K562 (cell line): ENCODE data around the gene PHF20. TPM values are rescaled to one million over a fixed set of nuclear protein-coding genes. Genes with fewer than 3 reads are reported as not detected.

ENCODE experiments used
- CBFB ChIP-seq: sonication (generic); formaldehyde crosslinking; IDR thresholded peaks from 2 replicates; pipeline ENCODE4 v1.4.0; 2020; ENCODE audit warnings: mild to moderate bottlenecking, missing genetic modification reagents
- CHD2 ChIP-seq: IDR thresholded peaks from 2 replicates; pipeline ENCODE4 v1.6.1; 2011; ENCODE audit warnings: low read depth, low read length
- EP400 ChIP-seq: fragments of 450-650 bp; IDR thresholded peaks from 2 replicates; pipeline ENCODE4 v1.6.1; 2017; ENCODE audit warnings: antibody characterized with exemption, mild to moderate bottlenecking, moderate library complexity
- FOXP1 ChIP-seq: sonication (generic); formaldehyde crosslinking; IDR thresholded peaks from 2 replicates; pipeline ENCODE4 v1.8.0; 2022; ENCODE audit warnings: mild to moderate bottlenecking, missing genetic modification reagents
- ILK ChIP-seq: fragments of 450-650 bp; IDR thresholded peaks from 2 replicates; pipeline ENCODE4 v1.6.1; 2016; ENCODE audit warnings: missing genetic modification characterization, low read depth, mild to moderate bottlenecking, missing compliant biosample characterization, moderate library complexity, borderline replicate concordance
- JUN ChIP-seq, 2 experiments: sonication (generic) in 1 of 2; formaldehyde crosslinking in 1 of 2; IDR thresholded peaks; 2 replicates each; pipeline versions ENCODE4 v1.6.1 to v1.8.0; 2012 to 2022; ENCODE audit warnings: borderline replicate concordance in 2 of 2, mild to moderate bottlenecking in 2 of 2, improper control_type of control experiment in 1 of 2, low read depth in 1 of 2, low read length in 1 of 2, missing genetic modification reagents in 1 of 2
- SNRNP70 ChIP-seq: fragments of 200-400 bp; formaldehyde crosslinking; optimal IDR thresholded peaks from 2 replicates; pipeline ENCODE3; 2017; ENCODE audit warnings: low read depth, low read length
- SREBF1 ChIP-seq: fragments of 150-350 bp; IDR thresholded peaks from 2 replicates; pipeline ENCODE4 v1.6.1; 2014; ENCODE audit warnings: antibody characterized with exemption, low read depth, low read length, borderline replicate concordance
- TCF7L2 ChIP-seq: fragments of 150-350 bp; IDR thresholded peaks from 2 replicates; pipeline ENCODE4 v1.6.1; 2016; ENCODE audit warnings: low read depth, mild to moderate bottlenecking, low read length, moderate library complexity
- ZKSCAN1 ChIP-seq: fragments of 150-350 bp; IDR thresholded peaks from 2 replicates; pipeline ENCODE4 v1.6.1; 2016; ENCODE audit warnings: low read depth, low read length
- ZNF143 ChIP-seq: sonication (generic); formaldehyde crosslinking; IDR thresholded peaks from 2 replicates; pipeline ENCODE4 v1.9.0; 2022; ENCODE audit warnings: mild to moderate bottlenecking, missing genetic modification reagents
- ZNF212 ChIP-seq: fragments of 450-650 bp; formaldehyde crosslinking; IDR thresholded peaks from 2 replicates; pipeline ENCODE4 v1.4.0; 2020; ENCODE audit warnings: mild to moderate bottlenecking
- polyA plus RNA-seq, 8 experiments: library from polyadenylated mRNA; depleted of rRNA in 4 of 8; stranded (reverse) in 5 of 8; unstranded in 3 of 8; fragments of >200 nt; fragmentation: Nextera tagmentation in 2 of 8; fragmentation: Illumina TruSeq in 1 of 8; extraction: Ambion mirVana in 2 of 8; extraction: Trizol in 1 of 8; gene quantifications; 2 replicates each; pipeline versions ENCODE4 v1.2.1 to v1.2.3, GENCODE V29; 2011 to 2014; ENCODE audit warnings: inconsistent platforms in 1 of 8, missing spikeins in 1 of 8
- total RNA-seq, 7 experiments: library from RNA; depleted of rRNA in 6 of 7; stranded (reverse); fragments of >200 nt in 6 of 7; fragmentation: Illumina TruSeq in 2 of 7; extraction: Trizol in 2 of 7; gene quantifications; 2 replicates each; pipeline versions ENCODE4 v1.2.1 to v1.2.3, GENCODE V29; 2011 to 2021; ENCODE audit warnings: low replicate concordance in 1 of 7
- TF ChIP-seq, protein P1 (sequence below): IDR thresholded peaks from 2 replicates; pipeline ENCODE4 v1.6.1; 2011; ENCODE audit warnings: borderline replicate concordance, low read depth, mild to moderate bottlenecking, moderate library complexity, low read length; ENCODE audit not compliant: insufficient read depth, poor library complexity, severe bottlenecking
- TF ChIP-seq, protein P2 (sequence below): fragments of 450-650 bp; IDR thresholded peaks from 2 replicates; pipeline ENCODE4 v1.6.1; 2016
- TF ChIP-seq, protein P3 (sequence below): fragments of 450-650 bp; IDR thresholded peaks from 2 replicates; pipeline ENCODE4 v1.6.1; 2017; ENCODE audit warnings: antibody characterized with exemption, mild to moderate bottlenecking
- TF ChIP-seq, protein P4 (sequence below): fragments of 150-350 bp; conservative IDR thresholded peaks from 2 replicates; pipeline ENCODE4 v1.6.1; 2014; ENCODE audit warnings: low read length

Gene PHF20
- total and polyA plus RNA-seq, 9 of the 15 experiments (the other 6 are each of a cell fraction or from before 2014, with no cell fraction given) = 49.9 to 196 (median 70.7) TPM

DNA sequence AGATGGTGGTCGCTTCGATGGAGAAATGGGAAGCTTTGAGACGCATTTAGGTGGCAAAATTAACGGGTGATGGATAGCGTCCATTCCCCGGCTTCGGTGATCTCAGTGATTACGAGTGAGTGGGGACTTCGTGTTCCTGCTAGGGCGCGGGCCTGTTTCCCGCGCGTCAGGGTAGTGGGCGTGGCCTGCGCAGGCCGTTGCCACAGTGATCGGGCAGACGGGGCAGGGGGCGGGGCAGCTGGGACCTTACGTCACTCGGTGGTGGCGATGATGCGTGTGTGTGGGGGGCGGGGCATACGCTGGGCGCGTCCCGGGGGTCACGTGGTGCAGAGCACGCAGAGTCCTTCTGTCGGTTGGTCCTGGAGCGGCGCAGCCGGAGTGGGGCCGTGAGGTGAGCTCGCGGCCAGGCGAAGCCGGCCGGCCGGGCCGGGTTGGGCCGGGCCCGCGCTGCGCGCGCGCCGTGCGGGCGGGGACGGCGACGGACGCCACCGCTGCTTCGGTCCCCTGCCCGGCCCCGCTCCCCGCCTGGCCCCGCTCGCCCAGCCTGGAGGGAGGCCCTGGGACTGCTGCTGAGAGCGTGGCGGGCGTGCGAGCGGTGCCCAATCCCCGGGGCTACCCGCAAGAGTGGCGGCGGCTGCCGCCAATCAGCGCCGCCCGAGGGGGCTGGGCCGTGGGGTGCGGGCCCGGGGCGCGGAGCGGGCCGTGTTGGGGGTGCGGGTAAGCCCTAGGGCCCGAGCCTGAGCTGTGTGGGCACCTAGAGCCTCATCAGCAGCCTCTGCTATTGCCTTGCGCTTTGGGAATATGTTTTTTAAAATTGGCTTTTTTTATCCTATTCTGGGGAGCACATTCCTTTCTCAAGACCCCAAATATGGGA, at the start of gene PHF20 (continued):
- TF ChIP-seq ZKSCAN1 (peak; percentile 19; the same call in 1 of the 2 replicates), SNRNP70 (no peak), CHD2 (peak; percentile 76), TCF7L2 (no peak), ZNF143 (CRISPR knock-in tag) (0 out of 2 replicates have a peak, but pooled peaks have one; percentile 27), ILK (tag) (no peak), ZNF212 (CRISPR knock-in tag) (no peak), EP400 (peak; percentile 49; the same call in 1 of the 2 replicates), JUN (IDR thresholded peaks at IDR 0.05; ENCODE audit: borderline replicate concordance, low read depth, low read length) (peak; percentile 63), JUN (CRISPR knock-in tag; IDR thresholded peaks at IDR 0.05; ENCODE audit: borderline replicate concordance) (peak; percentile 79; the same call in 1 of the 2 replicates), SREBF1 (no peak), CBFB (CRISPR knock-in tag) (peak; percentile 85), FOXP1 (peak; percentile 72; the same call in 1 of the 2 replicates)
- TF ChIP-seq, protein P1, sequence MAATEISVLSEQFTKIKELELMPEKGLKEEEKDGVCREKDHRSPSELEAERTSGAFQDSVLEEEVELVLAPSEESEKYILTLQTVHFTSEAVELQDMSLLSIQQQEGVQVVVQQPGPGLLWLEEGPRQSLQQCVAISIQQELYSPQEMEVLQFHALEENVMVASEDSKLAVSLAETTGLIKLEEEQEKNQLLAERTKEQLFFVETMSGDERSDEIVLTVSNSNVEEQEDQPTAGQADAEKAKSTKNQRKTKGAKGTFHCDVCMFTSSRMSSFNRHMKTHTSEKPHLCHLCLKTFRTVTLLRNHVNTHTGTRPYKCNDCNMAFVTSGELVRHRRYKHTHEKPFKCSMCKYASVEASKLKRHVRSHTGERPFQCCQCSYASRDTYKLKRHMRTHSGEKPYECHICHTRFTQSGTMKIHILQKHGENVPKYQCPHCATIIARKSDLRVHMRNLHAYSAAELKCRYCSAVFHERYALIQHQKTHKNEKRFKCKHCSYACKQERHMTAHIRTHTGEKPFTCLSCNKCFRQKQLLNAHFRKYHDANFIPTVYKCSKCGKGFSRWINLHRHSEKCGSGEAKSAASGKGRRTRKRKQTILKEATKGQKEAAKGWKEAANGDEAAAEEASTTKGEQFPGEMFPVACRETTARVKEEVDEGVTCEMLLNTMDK = peak; percentile 7
- TF ChIP-seq, protein P2, sequence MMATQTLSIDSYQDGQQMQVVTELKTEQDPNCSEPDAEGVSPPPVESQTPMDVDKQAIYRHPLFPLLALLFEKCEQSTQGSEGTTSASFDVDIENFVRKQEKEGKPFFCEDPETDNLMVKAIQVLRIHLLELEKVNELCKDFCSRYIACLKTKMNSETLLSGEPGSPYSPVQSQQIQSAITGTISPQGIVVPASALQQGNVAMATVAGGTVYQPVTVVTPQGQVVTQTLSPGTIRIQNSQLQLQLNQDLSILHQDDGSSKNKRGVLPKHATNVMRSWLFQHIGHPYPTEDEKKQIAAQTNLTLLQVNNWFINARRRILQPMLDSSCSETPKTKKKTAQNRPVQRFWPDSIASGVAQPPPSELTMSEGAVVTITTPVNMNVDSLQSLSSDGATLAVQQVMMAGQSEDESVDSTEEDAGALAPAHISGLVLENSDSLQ = peak; percentile 98
- TF ChIP-seq, protein P3, sequence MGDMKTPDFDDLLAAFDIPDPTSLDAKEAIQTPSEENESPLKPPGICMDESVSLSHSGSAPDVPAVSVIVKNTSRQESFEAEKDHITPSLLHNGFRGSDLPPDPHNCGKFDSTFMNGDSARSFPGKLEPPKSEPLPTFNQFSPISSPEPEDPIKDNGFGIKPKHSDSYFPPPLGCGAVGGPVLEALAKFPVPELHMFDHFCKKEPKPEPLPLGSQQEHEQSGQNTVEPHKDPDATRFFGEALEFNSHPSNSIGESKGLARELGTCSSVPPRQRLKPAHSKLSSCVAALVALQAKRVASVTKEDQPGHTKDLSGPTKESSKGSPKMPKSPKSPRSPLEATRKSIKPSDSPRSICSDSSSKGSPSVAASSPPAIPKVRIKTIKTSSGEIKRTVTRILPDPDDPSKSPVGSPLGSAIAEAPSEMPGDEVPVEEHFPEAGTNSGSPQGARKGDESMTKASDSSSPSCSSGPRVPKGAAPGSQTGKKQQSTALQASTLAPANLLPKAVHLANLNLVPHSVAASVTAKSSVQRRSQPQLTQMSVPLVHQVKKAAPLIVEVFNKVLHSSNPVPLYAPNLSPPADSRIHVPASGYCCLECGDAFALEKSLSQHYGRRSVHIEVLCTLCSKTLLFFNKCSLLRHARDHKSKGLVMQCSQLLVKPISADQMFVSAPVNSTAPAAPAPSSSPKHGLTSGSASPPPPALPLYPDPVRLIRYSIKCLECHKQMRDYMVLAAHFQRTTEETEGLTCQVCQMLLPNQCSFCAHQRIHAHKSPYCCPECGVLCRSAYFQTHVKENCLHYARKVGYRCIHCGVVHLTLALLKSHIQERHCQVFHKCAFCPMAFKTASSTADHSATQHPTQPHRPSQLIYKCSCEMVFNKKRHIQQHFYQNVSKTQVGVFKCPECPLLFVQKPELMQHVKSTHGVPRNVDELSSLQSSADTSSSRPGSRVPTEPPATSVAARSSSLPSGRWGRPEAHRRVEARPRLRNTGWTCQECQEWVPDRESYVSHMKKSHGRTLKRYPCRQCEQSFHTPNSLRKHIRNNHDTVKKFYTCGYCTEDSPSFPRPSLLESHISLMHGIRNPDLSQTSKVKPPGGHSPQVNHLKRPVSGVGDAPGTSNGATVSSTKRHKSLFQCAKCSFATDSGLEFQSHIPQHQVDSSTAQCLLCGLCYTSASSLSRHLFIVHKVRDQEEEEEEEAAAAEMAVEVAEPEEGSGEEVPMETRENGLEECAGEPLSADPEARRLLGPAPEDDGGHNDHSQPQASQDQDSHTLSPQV = peak; percentile 81; the same call in 1 of the 2 replicates
- TF ChIP-seq, protein P4, sequence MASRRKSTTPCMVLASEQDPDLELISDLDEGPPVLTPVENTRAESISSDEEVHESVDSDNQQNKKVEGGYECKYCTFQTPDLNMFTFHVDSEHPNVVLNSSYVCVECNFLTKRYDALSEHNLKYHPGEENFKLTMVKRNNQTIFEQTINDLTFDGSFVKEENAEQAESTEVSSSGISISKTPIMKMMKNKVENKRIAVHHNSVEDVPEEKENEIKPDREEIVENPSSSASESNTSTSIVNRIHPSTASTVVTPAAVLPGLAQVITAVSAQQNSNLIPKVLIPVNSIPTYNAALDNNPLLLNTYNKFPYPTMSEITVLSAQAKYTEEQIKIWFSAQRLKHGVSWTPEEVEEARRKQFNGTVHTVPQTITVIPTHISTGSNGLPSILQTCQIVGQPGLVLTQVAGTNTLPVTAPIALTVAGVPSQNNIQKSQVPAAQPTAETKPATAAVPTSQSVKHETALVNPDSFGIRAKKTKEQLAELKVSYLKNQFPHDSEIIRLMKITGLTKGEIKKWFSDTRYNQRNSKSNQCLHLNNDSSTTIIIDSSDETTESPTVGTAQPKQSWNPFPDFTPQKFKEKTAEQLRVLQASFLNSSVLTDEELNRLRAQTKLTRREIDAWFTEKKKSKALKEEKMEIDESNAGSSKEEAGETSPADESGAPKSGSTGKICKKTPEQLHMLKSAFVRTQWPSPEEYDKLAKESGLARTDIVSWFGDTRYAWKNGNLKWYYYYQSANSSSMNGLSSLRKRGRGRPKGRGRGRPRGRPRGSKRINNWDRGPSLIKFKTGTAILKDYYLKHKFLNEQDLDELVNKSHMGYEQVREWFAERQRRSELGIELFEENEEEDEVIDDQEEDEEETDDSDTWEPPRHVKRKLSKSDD = no peak
